SK-N-SH (cell line): ENCODE results near the gene TRAPPC6A. TPM values are rescaled to one million over a fixed set of nuclear protein-coding genes. Genes with fewer than 3 reads are reported as not detected.

Source experiments
- CTCF ChIA-PET: fragments of 300-600, 350-600 bp; formaldehyde crosslinking; extraction: SDS; loops from one replicate; lab custom pipeline; 2021; lab: Yijun Ruan, JAX
- POLR2A ChIA-PET: fragments of 350-600 bp; sonication (Branson Sonifier 250); formaldehyde crosslinking; extraction: SDS; loops from one replicate; lab custom pipeline; 2020; ENCODE audit warnings: antibody characterized with exemption, inconsistent platforms; lab: Yijun Ruan, JAX
- DNase-seq: peaks from one replicate; pipeline ENCODE4 v3.0.0; 2012
- H2AFZ ChIP-seq: fragments of 200-600 bp; sonication (generic); 2 replicates; pipeline ENCODE4 v1.8.1; 2016; ENCODE audit warnings: antibody characterized with exemption, mild to moderate bottlenecking, low read depth
- H3F3A ChIP-seq: fragments of 200-600 bp; sonication (generic); replicated peaks from 2 replicates; pipeline ENCODE3; 2016; ENCODE audit warnings: antibody characterized with exemption, mild to moderate bottlenecking; ENCODE audit not compliant: insufficient read depth
- H3K27ac ChIP-seq, 2 experiments: fragments of 200-500 bp in 1 of 2; fragments of 200-600 bp in 1 of 2; sonication (Bioruptor generic) in 1 of 2; sonication (generic), shearing (Covaris generic) in 1 of 2; 2 replicates each; pipeline versions ENCODE4 v1.5.1 to v1.6.1; 2014 to 2016; ENCODE audit warnings: low read depth in 2 of 2, inconsistent platforms in 1 of 2, low read length in 1 of 2, mild to moderate bottlenecking in 1 of 2, mixed read lengths in 1 of 2
- H3K27me3 ChIP-seq: fragments of 200-600 bp; sonication (generic), shearing (Covaris generic); 2 replicates; pipeline ENCODE4 v1.6.1; 2016; ENCODE audit warnings: mixed run types; ENCODE audit not compliant: insufficient read depth
- H3K36me3 ChIP-seq, 2 experiments: fragments of 200-500 bp in 1 of 2; fragments of 200-600 bp in 1 of 2; sonication (Bioruptor generic) in 1 of 2; sonication (generic) in 1 of 2; replicated peaks in 1 of 2; 2 replicates each; pipeline versions ENCODE3 to v1.5.1; 2014 to 2016; ENCODE audit warnings: low read length in 1 of 2, mild to moderate bottlenecking in 1 of 2; ENCODE audit not compliant: insufficient read depth in 2 of 2, control insufficient read depth in 1 of 2
- H3K4me1 ChIP-seq, 2 experiments: fragments of 200-500 bp in 1 of 2; fragments of 200-600 bp in 1 of 2; sonication (Bioruptor generic) in 1 of 2; sonication (generic), shearing (Covaris generic) in 1 of 2; 2 replicates each; pipeline versions ENCODE4 v1.5.1 to v1.6.1; 2014 to 2016; ENCODE audit warnings: low read depth in 1 of 2, low read length in 1 of 2, mixed run types in 1 of 2; ENCODE audit not compliant: insufficient read depth in 2 of 2, control insufficient read depth in 1 of 2
- H3K4me2 ChIP-seq: fragments of 200-600 bp; sonication (generic), shearing (Covaris generic); 2 replicates; pipeline ENCODE4 v1.6.1; 2017; ENCODE audit warnings: mixed run types
- H3K4me3 ChIP-seq, 2 experiments: fragments of 200-500 bp in 1 of 2; fragments of 200-600 bp in 1 of 2; sonication (Bioruptor generic) in 1 of 2; sonication (generic), shearing (Covaris generic) in 1 of 2; 2 replicates each; pipeline versions ENCODE4 v1.5.1 to v1.8.1; 2014 to 2016; ENCODE audit warnings: low read depth in 2 of 2, inconsistent platforms in 1 of 2, low read length in 1 of 2, mild to moderate bottlenecking in 1 of 2, mixed read lengths in 1 of 2, moderate library complexity in 1 of 2
- H3K79me2 ChIP-seq: fragments of 200-600 bp; sonication (generic); 2 replicates; pipeline ENCODE4 v1.8.1; 2017; ENCODE audit warnings: mild to moderate bottlenecking; ENCODE audit not compliant: insufficient read depth
- H3K9ac ChIP-seq: fragments of 200-600 bp; sonication (generic); 2 replicates; pipeline ENCODE4 v1.6.1; 2017; ENCODE audit warnings: mixed run types
- H3K9me2 ChIP-seq: fragments of 200-600 bp; sonication (generic); 2 replicates; pipeline ENCODE4 v1.6.1; 2017; ENCODE audit warnings: mixed run types
- H3K9me3 ChIP-seq: fragments of 200-600 bp; sonication (generic); 2 replicates; pipeline ENCODE4 v1.6.1; 2017; ENCODE audit warnings: mixed run types, mild to moderate bottlenecking, moderate library complexity
- H4K20me1 ChIP-seq: fragments of 200-600 bp; sonication (generic); 2 replicates; pipeline ENCODE4 v1.6.1; 2017; ENCODE audit warnings: mild to moderate bottlenecking, mixed run types; ENCODE audit not compliant: insufficient read depth
- CTCF ChIP-seq: fragments of 200-600 bp; sonication (generic); IDR thresholded peaks from 2 replicates; pipeline ENCODE4 v1.6.1; 2017; ENCODE audit warnings: antibody characterized with exemption, mild to moderate bottlenecking, moderate library complexity
- EZH2phosphoT487 ChIP-seq: fragments of 200-600 bp; sonication (generic); IDR thresholded peaks from 2 replicates; pipeline ENCODE4 v1.6.1; 2017; ENCODE audit warnings: low read depth, mixed run types, mild to moderate bottlenecking, antibody characterized with exemption, moderate library complexity, borderline replicate concordance
- FOSL2 ChIP-seq: IDR thresholded peaks from 2 replicates; pipeline ENCODE4 v1.4.0; 2012; ENCODE audit warnings: low read depth, mild to moderate bottlenecking, moderate library complexity, borderline replicate concordance
- FOXJ3 ChIP-seq: sonication (generic); formaldehyde crosslinking; IDR thresholded peaks from 2 replicates; pipeline ENCODE4 v1.5.1; 2020; ENCODE audit warnings: mild to moderate bottlenecking, missing genetic modification reagents
- GABPA ChIP-seq: IDR thresholded peaks from 2 replicates; pipeline ENCODE4 v1.4.0; 2012; ENCODE audit warnings: low read depth, mild to moderate bottlenecking
- GATA2 ChIP-seq: sonication (generic); formaldehyde crosslinking; IDR thresholded peaks from 2 replicates; pipeline ENCODE4 v1.5.0; 2020; ENCODE audit warnings: mild to moderate bottlenecking, missing genetic modification reagents
- IRF3 ChIP-seq: fragments of 150-350 bp; IDR thresholded peaks from 2 replicates; pipeline ENCODE4 v1.6.1; 2016; ENCODE audit warnings: mild to moderate bottlenecking, low read depth, low read length
- JUND ChIP-seq: IDR thresholded peaks from 2 replicates; pipeline ENCODE4 v1.4.0; 2012
- MAX ChIP-seq: IDR thresholded peaks from 2 replicates; pipeline ENCODE4 v1.4.0; 2012; ENCODE audit warnings: low read depth
- MXI1 ChIP-seq: IDR thresholded peaks from 2 replicates; pipeline ENCODE4 v1.6.1; 2012; ENCODE audit warnings: mild to moderate bottlenecking, low read depth, low read length, improper control_type of control experiment
- PBX3 ChIP-seq: IDR thresholded peaks from 2 replicates; pipeline ENCODE4; 2012
- POLR2AphosphoS5 ChIP-seq: IDR thresholded peaks from 2 replicates; pipeline ENCODE4 v1.6.1; 2012; ENCODE audit warnings: low read depth, low read length
- RAD21 ChIP-seq: IDR thresholded peaks from 2 replicates; pipeline ENCODE4 v1.6.1; 2012; ENCODE audit warnings: mild to moderate bottlenecking, low read length
- RFX5 ChIP-seq: IDR thresholded peaks from 2 replicates; pipeline ENCODE4 v1.6.1; 2012; ENCODE audit warnings: mild to moderate bottlenecking, improper control_type of control experiment, low read length
- SIN3A ChIP-seq: IDR thresholded peaks from 2 replicates; pipeline ENCODE4 v1.6.1; 2012; ENCODE audit warnings: low read depth, mild to moderate bottlenecking, low read length, moderate library complexity, borderline replicate concordance
- SMC3 ChIP-seq: IDR thresholded peaks from 2 replicates; pipeline ENCODE4 v1.6.1; 2012; ENCODE audit warnings: low read depth, low read length, improper control_type of control experiment
- TAF1 ChIP-seq: IDR thresholded peaks from 2 replicates; pipeline ENCODE4 v1.6.1; 2012; ENCODE audit warnings: low read depth, mild to moderate bottlenecking, low read length, moderate library complexity, borderline replicate concordance
- TCF12 ChIP-seq: IDR thresholded peaks from 2 replicates; pipeline ENCODE4 v1.4.0; 2012
- TEAD4 ChIP-seq: IDR thresholded peaks from 2 replicates; pipeline ENCODE4 v1.4.0; 2012; ENCODE audit warnings: mild to moderate bottlenecking, borderline replicate concordance; ENCODE audit not compliant: insufficient read depth
- YY1 ChIP-seq: IDR thresholded peaks from 2 replicates; pipeline ENCODE4 v1.4.0; 2012; ENCODE audit warnings: low read depth, mild to moderate bottlenecking
- WGBS: methylation state at CpG from one replicate; pipeline ENCODE4 v1.1.6; 2017; ENCODE audit warnings: low lambda C conversion rate; 5-methylcytosine and 5-hydroxymethylcytosine counted together
- polyA plus RNA-seq, 3 experiments: library from polyadenylated mRNA; depleted of rRNA; stranded (reverse); fragments of >200 nt; gene quantifications; 2 replicates each; pipeline ENCODE4 v1.2.3, GENCODE V29; 2012

Gene TRAPPC6A
- polyA plus RNA-seq, 1 of the 3 experiments (the other 2 are of a cell fraction) = 59.0 TPM

- WGBS = 73% methylated on average over 18 of the region's 18 CpGs
- POLR2A ChIA-PET = no interaction called here
- Histone ChIP-seq H3F3A (no peaks in the 10 kb centered on the region), H3K4me3 (no peak overlapping the region), H3K79me2 (no peaks in the 10 kb centered on the region), H3K4me1 (peaks cover 0 to 6% of the 10 kb centered on the region in 2 experiments; a peak in 1 of 4 replicates)
- TF ChIP-seq FOSL2 (no peak), GATA2 (CRISPR knock-in tag) (no peak), CTCF (no peak), JUND (no peak), IRF3 (no peak), PBX3 (no peak), EZH2phosphoT487 (no peak), TEAD4 (no peak), TCF12 (no peak), TAF1 (no peak), FOXJ3 (CRISPR knock-in tag) (no peak), SIN3A (no peak), GABPA (no peak), MAX (no peak), RFX5 (no peak), RAD21 (no peak), SMC3 (no peak), MXI1 (no peak), YY1 (no peak), POLR2AphosphoS5 (no peak)
- TF ChIP-seq, all 33 proteins: peak for 0
- Histone ChIP-seq H3K9ac (no peak overlapping the region), H3K9me2 (no peaks in the 10 kb centered on the region), H3K27ac (no peak overlapping the region), H3K4me2 (no peak overlapping the region), H4K20me1 (no peaks in the 10 kb centered on the region), H2AFZ (no peak overlapping the region), H3K27me3 (peaks cover 60% of the 10 kb centered on the region), H3K9me3 (no peaks in the 10 kb centered on the region), H3K36me3 (no peaks in the 10 kb centered on the region)
- DNase-seq = no peak
- CTCF ChIA-PET = interaction anchor here (0.6 kb wide), 1 partner anchor 120 kb away, joined by 3 read pairs; no protein-coding TSS in a partner anchor
These were observed 41.1 kb upstream of the TRAPPC6A start for GRCh38 chr19:45218911-45219743.
